IPS-18c (cell line): ENCODE measurements around the gene C11orf87.

Experiments
- H3K4me3 ChIP-seq: 2 replicates; pipeline ENCODE4 v1.7.0; 2013; ENCODE audit warnings: low read depth, mild to moderate bottlenecking, low read length, moderate library complexity; ENCODE audit not compliant: insufficient read depth
- H3K9me3 ChIP-seq: one replicate; pipeline ENCODE4 v1.6.1; 2013; ENCODE audit warnings: mild to moderate bottlenecking, low read length, moderate library complexity; ENCODE audit not compliant: control insufficient read depth, insufficient read depth

Gene C11orf87

DNA sequence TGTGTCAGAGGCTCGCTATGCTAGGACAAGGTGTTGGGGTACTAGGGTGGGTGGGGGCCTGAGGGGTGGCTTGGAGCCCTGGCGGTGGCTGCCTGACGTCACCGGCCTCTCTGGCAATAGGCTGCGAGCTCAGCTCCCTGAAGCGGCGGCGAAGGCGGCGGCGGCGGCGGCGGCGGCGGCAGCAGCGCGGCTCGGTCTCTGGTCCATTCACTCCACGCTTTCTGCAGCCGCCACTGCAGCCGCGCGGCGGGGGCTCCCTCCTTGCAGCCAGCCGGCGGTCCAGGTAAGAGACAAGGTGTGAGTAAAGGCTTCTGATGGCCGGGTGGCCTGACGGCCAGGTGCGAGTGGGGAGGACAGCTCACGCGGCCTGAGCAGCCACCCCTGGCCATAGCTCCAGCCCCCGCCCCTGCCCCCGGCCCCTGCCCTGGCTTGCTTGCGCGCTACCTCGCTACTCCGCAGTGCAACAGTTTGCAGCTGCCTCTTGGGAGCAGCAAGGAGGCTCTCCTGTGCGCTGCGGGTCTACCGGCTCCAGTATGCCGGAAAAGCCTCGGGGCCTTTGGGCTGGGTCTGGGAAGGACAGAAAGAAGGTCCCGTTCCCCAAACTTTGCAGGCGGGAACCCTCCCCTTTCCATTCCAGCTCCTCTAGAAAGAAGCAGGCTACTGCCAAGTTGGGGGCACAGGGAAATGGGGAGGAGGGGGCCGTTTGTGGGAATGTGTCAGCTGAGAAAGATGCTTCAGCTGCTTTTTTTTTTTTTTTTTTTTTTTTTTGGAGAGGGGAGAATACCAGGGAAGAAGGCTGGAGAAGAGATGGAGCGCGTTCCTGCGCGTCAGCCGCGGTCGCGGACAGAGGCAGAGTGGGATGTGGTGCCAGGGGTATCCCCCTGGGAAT is at the start of gene C11orf87:
TSS of gene C11orf87 (plus strand) at position 210 of the 889 bp plus-strand sequence. CDS start 1,444 bp downstream, outside the sequence.
- H3K4me3 ChIP-seq = peak within 1 kb of the TSS; percentile 57

DNA sequence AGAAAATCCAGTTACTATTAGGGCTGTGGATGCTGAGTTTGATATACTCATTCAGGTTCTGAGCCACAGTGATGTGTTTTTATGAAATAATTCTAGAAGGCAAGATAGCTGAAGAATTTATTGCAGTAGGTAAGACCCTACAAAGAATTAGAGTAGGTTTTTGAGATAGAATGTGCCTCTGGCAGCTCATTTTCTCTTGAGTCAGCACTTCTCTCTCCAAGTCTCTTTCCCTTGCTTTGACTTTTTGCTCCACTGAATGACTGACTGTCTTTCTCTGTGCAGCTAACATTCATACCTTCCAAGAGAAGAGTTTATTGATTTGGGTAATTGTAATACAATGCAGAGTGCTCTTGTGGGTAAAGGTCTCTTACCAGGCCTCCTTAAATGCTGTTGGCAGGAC is 48.0 kb upstream of the C11orf87 start:
- Histone ChIP-seq H3K9me3 (peaks cover 2% of the 10 kb centered on the region), H3K4me3 (no peak overlapping the region)

More for the DNA sequence above, at the start of gene C11orf87:
- H3K9me3 ChIP-seq = peaks cover 7% of the 10 kb centered on the region

DNA sequence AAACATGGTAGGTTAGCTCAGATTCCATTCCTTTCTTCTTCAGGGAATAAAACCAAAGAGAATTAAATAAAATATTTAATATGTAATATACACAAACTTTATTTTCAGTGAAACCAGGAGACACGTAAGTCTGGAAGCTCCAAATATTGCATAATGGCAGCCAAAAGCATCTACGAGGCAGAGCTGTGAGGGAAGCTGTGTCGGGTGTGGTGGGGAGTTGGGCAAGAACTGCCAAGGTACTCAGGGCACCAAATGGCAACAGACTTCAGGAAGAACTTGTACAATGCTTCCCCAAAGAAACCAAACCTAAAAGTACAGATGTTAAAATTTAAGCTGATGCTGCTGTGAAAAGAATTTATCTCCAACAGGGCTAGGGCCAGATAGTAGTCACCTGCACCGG is 47.5 kb upstream of the C11orf87 start:
- H3K4me3 ChIP-seq = no peak overlapping the region
- H3K9me3 ChIP-seq = peaks cover 2% of the 10 kb centered on the region

DNA sequence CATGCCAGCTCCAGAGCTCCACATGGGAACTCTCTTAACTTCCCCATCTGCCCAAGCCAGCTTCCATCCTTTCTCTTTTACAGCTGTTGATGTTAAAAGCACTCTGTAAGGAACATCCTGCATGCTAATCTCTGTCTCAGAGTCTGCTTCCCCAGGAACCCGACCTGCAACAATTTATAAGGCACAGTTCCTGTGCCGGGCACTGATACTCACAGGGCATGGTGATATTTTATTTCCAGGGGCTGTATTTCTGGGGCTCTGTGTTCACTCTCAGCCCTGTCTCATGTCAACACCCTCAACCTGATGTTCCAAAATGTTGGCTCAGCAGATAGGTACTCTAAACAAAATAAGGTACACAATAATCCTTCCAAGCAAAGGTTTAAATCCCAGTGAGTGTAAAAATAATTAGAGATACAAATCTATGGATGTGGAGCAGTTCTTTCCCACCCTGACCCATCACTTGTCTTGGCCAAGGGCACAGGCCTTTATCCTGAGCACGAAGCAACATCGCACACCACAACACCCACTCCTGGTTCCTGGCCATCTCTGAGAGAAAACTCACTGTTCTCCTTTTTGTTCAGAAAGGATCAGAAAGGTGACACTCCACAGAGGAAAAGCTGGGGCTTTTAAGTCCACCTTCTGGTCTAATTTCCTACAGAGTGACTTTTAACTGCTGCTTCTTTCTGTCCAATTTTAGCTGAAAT is 44.8 kb upstream of the C11orf87 start:
- peaks cover 2% of the 10 kb centered on the region for H3K9me3 ChIP-seq
- H3K4me3 ChIP-seq = no peak overlapping the region

DNA sequence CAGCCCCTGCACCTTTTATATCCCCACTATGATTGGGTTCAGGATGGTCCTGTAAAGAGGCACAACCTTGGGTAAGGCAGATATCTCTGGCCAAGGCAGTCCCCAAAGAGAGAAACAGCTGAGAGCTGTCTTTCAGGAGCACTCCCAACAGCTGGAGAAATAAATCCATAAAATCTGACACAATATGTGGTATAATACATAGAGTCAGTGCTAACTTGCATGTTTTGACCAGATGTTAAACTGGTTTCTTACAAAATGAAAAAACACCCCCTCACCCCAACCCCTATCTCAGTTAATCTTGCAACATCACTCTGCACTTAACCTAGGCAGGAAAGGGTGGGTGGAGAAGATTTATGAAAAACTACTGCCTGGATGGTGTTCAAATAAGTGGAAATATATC is 44.0 kb upstream of the C11orf87 start:
- Histone ChIP-seq H3K4me3 (no peak overlapping the region), H3K9me3 (peaks cover 2% of the 10 kb centered on the region)

DNA sequence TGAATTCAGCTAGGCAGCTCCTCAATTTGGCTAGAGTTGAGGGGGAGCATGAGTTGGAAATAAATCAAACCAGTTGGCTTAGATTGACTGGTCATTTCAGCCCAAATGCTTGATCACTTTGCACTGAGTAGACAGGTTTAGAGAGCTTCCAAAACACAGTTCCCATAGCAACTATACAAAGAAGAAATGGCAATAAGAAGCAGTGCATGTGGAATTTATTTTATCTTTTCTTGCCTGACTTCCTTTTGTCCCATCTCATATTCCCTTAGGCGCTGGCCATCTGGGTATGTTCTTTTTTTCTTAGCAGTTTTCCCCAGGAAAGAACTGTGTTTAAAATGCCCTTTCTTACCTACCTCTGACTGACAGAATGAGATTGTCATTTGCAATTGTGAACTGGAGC is 38.7 kb upstream of the C11orf87 start:
- H3K4me3 ChIP-seq = no peak overlapping the region
- H3K9me3 ChIP-seq = peaks cover 2% of the 10 kb centered on the region

DNA sequence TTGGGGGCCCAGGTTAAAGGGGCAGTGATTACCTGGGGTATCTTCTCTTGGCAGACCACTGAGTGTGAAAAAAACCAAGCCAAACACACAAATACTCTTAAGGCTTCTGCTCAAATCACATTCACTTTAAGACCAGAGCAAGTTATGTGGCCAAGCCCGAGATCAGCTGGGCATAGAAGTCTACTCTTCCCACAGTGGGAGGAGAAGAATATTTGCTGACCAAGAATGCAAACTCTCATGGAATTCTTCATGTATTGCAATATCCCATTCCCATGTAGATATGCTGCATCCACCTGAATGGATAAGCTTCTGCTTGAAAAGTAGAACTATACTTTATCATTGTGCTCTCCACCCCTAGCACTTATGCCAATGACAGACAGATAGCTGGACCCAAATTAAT is 37.1 kb upstream of the C11orf87 start:
- Histone ChIP-seq H3K4me3 (no peak overlapping the region), H3K9me3 (peaks cover 2% of the 10 kb centered on the region)

DNA sequence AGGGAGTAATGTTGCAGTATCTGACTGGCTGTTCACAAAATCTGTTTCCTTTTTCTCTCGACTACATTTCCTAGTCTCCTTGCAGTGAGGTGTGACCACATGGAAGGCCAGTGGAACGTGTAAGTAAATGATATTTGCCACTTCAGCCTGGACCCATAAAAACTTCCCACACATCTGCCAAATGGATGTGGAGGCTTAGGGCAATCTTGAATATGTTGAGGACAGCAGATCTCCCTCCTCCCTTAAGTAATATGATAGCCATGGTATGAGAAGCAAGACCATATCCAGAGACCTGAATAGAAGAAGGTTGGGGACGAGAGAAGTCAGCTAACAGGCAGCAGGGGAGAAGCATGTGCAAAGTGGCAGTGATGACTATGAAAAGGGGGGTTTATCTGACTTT is 33.0 kb upstream of the C11orf87 start:
- Histone ChIP-seq H3K9me3 (peaks cover 2% of the 10 kb centered on the region), H3K4me3 (no peak overlapping the region)

DNA sequence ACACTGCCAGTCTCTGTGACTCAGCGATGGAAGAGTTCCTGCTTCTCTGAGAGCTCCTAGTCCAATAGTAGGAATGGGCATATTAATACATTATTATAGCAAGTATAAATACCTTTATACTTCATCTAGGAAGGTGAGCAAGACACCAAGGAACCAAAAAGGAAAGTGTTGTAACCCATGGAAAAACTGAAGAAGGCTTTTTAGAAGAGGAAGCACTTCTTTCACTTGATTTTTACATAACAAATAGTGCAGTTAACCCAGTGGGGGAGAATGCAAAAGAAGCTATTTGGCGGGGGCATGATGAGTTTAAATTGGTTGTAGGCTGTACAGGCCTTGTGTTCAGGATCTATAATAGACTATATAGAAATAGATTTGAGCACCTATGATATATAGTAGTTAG is 31.2 kb upstream of the C11orf87 start:
- Histone ChIP-seq H3K9me3 (peaks cover 2% of the 10 kb centered on the region), H3K4me3 (no peak overlapping the region)

DNA sequence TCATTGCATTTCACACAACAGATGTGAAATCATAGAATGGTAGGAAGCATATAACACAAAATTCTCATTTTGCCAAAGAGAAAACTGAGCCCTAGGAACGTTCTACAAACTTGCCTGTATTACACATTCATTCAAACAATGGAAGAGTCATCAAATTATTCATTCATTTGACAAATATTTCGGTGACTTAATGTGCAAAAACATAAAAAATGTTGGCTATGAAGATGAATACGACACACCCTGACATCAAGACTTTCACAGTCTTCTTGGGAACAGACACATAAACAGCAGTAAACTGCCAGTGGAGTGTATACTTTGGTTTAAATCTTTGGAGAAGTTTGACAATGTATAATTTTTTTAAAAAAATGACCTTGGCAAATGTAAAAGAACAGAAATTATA is 20.4 kb upstream of the C11orf87 start:
- H3K9me3 ChIP-seq = peaks cover 2% of the 10 kb centered on the region
- H3K4me3 ChIP-seq = no peak overlapping the region

DNA sequence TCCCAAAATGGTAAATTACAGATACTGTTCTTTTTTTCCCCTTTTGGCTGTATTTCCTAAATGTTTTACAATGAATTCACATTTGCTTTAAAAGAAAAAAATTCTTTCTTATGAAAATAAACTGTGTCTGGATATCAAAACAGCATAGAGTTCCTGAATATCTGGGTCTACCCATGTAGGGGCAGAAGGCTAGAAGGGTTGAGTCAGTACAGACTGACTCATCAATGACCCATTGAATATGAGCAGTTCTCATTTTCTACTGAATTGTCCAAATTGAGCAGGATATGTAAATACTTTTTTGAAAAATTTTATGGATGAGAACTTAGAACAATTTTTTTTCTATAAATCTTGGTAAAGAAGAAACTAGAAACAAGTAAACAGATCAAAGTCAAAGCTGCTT is 16.3 kb upstream of the C11orf87 start:
- no peak overlapping the region for H3K4me3 ChIP-seq
- no peaks in the 10 kb centered on the region for H3K9me3 ChIP-seq

DNA sequence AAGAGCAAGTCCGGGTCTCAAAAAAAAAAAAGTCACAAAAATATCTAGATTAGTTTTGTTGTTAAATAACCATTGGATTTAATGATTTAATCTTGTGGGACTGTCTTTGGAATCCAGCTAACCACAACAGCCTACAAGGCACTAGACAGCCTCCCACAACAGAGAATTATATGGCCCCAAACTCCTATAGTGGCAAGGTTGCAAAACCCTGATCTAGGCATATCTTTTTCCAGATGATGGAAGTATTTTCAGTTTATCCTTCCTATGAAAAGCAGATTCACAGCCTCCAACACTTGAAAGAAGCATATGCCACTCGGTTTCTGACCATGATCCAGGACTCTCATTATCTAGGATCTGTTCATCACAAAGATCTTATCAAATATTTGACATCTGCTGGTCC is 5.4 kb upstream of the C11orf87 start:
- Histone ChIP-seq H3K9me3 (no peaks in the 10 kb centered on the region), H3K4me3 (no peak overlapping the region)

DNA sequence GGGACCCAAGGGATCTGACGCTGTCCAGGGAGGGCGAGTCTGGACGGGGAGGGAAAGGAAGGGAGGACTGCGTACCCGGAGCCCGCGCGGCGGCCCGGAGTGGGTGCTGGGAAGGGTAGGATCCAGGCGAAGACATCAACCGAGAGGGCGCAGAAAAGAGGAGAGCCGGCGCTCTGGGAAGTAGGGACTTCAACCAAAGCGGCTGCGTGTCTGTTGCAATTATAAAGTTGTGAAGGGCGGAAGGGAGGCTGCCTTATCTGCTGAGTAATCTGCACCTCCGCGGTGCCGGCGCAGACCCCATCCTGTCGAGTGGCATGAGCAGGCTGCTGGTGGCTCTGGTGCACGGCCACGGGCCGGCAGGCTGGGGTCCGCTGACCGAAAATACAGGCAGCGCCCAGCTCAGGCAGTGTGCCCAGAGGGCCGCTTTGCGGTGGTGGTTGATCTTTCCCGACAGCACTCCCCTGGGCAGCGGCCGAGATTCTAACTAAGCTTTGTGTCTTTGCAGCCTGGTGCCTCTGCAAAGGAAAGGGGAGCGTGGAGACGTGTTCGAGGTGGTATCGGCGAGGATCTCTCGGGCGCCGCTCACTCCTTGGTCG is 978 bp downstream of the C11orf87 start:
- H3K4me3 ChIP-seq = peak overlapping the region; percentile 57
- H3K9me3 ChIP-seq = peaks cover 7% of the 10 kb centered on the region

DNA sequence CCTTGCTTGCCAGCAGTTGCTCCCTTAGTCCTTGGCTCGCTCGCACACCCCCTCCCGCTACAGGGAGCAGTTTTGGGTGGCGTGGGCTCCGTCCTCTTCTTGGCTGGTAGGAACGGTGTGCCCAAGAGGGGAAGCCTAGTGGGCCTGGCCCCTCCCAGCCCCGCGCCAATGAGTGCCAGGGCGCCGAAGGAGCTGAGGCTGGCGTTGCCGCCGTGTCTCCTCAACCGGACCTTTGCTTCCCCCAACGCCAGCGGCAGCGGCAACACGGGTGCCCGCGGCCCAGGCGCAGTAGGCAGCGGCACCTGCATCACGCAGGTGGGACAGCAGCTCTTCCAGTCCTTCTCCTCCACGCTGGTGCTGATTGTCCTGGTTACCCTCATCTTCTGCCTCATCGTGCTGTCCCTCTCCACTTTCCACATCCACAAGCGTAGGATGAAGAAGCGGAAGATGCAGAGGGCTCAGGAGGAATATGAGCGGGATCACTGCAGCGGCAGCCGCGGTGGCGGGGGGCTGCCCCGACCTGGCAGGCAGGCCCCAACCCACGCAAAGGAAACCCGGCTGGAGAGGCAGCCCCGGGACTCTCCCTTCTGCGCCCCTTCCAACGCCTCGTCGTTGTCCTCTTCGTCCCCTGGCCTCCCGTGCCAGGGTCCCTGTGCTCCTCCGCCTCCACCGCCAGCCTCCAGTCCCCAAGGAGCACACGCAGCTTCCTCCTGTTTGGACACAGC is 1.6 kb downstream of the C11orf87 start:
- peak overlapping the region; percentile 57 for H3K4me3 ChIP-seq
- peaks cover 7% of the 10 kb centered on the region for H3K9me3 ChIP-seq

DNA sequence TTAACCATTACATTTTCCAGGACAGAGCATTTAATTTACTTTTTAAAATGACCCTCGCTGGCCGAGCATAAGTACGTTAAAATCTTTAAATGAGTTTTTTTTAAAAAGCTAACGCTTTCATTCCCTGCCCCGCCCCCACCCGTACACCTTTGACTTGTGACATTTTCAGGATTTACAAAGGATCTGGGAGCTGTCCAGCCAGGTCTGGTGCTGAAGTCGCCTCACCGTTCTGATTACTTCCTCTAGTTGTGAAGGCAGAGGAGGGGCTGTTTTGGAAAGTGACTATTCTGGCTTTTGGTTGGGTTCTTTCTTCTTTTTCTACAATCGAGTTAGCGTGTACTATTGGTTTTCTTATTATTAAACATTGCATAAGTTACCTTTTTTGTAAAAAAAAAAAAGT is 2.9 kb downstream of the C11orf87 start:
- peaks cover 7% of the 10 kb centered on the region for H3K9me3 ChIP-seq
- no peak overlapping the region for H3K4me3 ChIP-seq

DNA sequence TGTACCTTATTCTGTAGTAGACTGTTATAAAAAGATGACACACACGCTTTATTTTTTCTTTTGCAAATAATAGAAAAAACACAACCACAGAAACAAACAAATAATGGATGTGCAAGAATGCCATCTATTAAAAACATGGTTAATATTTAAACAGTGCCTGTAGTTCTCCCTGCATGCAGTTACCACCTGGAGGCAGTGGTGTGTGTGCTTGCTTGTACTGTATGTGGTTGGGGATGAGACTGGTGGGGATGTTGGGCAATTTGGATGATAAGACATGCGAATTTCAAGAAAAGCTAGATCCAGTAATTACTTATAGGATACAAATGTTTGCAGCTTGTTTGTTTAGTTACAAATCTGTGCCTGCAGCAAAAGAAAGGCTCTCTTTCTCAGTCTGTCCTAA is 3.6 kb downstream of the C11orf87 start:
- H3K4me3 ChIP-seq = no peak overlapping the region
- H3K9me3 ChIP-seq = peaks cover 7% of the 10 kb centered on the region

DNA sequence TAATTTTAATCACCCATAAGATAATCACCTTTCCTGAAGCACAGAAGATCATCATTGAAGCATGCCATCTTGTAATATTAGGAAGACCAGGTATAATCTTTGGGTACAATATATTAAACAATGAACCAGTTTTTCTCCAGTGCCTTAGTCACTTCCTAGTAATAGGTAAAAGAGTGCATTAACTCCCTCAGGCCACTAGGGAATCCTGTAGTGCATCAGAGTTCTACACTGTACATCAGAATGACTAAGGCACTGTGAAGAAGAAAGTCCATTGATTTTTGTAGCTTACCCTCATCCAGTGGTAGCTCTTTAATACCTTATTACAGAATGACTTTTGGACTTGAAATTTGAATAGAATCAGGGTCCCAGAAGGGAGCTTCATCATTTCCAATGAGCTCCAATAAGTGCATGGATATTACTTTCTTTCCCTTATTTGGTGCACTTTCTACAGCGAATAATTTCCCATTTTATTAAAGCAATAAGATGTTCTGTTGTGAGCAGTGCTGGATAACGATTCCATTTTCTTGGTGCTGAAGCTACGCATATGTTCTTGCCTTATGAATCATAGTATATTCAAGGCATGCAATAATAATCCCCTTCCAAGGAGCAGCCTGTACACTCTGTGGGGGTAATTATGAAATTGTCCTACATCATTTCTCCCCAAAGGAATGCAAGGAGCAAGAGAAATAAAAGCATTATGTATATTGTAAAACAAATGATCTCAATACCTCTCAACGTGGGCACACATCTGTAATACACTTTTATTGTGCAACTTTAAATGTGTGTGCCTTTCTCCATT is 4.7 kb downstream of the C11orf87 start:
- Histone ChIP-seq H3K9me3 (peaks cover 7% of the 10 kb centered on the region), H3K4me3 (no peak overlapping the region)
